ENCODE measurements around the gene KBTBD8.

Gene KBTBD8

DNA sequence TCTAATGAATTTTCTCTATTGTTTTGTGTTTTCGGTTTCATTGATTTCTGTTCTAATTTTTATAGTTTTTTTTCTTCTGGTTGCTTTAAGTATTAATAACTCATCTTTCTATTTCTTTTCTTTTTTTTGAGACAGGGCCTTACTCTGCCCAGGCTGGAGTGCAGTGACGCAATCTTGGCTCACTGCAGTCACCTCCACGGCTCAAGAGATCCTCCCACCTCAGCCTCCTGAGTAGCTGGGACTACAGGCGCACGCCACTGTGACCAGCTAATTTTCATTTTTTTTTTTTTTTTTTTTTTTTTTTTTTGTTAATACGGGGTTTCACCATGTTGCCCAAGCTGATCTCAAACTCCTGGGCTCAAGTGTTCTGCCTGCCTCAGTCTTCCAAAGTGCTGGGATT, 14.5 kb downstream of the KBTBD8 start:
- DNase-seq (ENCODE audit: low spot score): no peak
- TF ChIP-seq, protein P1, sequence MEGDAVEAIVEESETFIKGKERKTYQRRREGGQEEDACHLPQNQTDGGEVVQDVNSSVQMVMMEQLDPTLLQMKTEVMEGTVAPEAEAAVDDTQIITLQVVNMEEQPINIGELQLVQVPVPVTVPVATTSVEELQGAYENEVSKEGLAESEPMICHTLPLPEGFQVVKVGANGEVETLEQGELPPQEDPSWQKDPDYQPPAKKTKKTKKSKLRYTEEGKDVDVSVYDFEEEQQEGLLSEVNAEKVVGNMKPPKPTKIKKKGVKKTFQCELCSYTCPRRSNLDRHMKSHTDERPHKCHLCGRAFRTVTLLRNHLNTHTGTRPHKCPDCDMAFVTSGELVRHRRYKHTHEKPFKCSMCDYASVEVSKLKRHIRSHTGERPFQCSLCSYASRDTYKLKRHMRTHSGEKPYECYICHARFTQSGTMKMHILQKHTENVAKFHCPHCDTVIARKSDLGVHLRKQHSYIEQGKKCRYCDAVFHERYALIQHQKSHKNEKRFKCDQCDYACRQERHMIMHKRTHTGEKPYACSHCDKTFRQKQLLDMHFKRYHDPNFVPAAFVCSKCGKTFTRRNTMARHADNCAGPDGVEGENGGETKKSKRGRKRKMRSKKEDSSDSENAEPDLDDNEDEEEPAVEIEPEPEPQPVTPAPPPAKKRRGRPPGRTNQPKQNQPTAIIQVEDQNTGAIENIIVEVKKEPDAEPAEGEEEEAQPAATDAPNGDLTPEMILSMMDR (IDR thresholded peaks at IDR 0.05; ENCODE audit: borderline replicate concordance, control extremely low read depth, extremely low read depth, insufficient read depth, missing control alignments): no peak
- in situ Hi-C loops (cut with MboI; ENCODE audit: low sequenced_read_pairs, unreplicated experiment): no loop called here

DNA sequence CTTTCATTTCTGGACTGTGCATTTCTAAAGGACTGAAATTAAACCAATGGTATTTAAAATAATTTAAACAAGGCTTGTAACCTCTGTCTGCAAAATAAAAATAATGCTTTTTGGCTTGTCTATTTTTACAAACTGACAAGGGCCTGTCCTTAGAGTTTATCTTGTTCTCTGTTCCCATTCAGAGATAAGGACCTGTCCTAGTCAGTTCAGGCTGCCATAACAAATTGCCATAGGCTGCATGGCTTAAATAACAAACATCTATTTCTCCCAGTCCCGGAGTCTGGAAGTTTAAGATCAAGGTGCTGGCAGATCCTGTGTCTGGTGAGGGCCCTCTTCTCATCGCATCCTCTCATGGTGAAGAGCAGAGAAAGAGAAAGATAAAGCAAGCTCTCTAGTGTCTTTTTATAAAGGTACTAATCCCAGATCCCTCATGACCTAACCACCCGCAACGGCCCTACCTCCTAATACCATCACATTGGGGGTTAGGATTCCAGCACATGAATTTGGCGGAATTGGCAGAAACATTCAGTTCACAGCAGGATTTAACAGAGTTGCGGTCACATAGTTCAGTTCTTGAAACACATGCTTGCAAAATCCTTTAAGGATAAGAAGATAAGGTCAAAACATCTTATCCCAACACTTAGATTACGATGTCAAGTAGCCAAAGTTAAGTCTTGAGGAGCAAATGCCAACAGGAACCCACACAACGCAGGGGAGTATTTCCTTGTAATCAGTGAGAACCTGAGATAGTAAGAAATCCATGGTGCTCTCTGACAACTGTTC, 17.8 kb downstream of the KBTBD8 start:
- TF ChIP-seq, protein P1 (IDR thresholded peaks at IDR 0.05; ENCODE audit: borderline replicate concordance, control extremely low read depth, extremely low read depth, insufficient read depth, missing control alignments): no peak
- no peak for DNase-seq (ENCODE audit: low spot score)
- in situ Hi-C loops (cut with MboI; ENCODE audit: low sequenced_read_pairs, unreplicated experiment): no loop called here

DNA sequence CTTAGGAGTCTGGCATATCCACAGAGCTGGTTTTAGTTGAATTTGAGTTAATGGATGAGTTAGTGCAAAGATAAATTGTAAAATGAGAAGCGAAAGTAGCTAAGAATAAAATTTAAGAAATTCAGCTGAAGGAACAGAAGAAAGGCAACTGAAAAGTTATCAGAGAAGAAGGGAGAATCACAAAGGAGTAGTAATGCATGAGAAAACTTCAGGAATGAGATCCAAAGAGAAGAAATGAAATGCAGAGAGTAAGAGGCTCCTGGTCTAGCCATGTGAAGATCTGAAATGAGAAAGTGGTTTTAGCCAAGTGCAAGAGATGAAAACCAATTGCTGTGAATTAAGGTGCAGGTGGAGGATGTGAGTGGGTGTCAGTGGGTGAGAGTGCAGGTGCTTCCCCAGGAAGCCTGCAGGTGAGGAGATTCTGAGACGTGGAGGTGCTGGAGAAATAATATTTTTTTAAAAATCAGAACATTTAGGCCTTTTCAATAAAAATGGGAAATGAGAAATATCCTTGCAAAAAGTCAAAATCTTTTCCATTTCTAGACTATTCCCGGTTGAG, 18.5 kb downstream of the KBTBD8 start:
- in situ Hi-C loops (cut with MboI; ENCODE audit: low sequenced_read_pairs, unreplicated experiment): no loop called here
- no peak for DNase-seq (ENCODE audit: low spot score)
- TF ChIP-seq, protein P1 (IDR thresholded peaks at IDR 0.05; ENCODE audit: borderline replicate concordance, control extremely low read depth, extremely low read depth, insufficient read depth, missing control alignments): no peak

DNA sequence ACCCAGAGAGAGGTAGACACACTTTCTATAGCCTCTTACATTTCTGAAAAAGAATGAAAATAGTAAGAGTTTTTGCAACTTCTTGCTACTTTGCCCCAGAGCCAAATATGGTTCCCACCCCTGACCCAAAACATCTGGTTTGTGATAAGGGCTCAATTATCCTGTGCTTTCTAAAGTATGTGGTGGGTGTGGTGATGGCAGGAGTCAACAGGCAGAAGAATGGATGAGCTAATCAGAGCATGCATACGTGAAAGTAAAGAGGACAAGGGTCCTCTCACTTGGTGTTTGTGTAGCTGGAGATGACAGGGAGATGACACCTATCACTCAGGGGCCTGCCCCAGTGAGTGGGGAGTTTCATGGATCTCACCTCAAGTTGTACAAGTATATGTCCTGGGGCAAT, 19.1 kb downstream of the KBTBD8 start:
- in situ Hi-C loops (cut with MboI; ENCODE audit: low sequenced_read_pairs, unreplicated experiment): no loop called here
- DNase-seq (ENCODE audit: low spot score): no peak

DNA sequence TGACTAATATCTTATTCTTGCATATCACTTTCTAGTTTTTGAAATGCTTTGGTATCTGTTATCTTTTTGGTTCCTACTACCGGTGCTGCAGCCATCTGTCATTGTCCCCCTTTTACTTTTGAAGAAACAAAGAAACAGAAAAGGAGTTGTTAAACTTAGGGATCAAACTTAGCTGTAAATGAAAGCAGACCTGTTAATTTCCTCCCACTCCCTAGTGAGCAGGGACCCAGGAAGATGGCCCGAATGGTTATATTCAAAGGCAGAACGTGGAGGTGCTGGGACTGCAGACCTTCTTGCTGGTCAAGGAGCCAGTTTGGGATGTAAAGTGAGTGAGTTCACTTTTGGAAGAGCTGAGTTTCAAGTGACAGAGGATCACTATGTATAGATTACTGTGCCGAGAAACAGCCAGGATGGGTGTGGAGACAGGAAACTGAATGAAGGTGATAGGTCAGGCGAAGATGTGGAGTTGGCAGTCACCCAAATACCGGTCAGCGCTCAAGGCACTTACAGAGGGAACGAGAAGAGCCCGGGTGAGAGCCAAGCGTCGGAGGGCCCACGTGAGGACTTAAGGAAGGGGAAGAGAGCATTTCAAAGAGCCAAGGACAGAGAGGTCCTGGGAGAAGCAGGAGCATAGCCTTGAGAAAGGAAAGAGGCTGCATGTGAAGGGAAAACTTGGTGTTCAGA, 20.1 kb downstream of the KBTBD8 start:
- in situ Hi-C loops (cut with MboI; ENCODE audit: low sequenced_read_pairs, unreplicated experiment): no loop called here
- TF ChIP-seq, protein P1 (IDR thresholded peaks at IDR 0.05; ENCODE audit: borderline replicate concordance, control extremely low read depth, extremely low read depth, insufficient read depth, missing control alignments): no peak
- no peak for DNase-seq (ENCODE audit: low spot score)

More for the DNA sequence above, 19.1 kb downstream of the KBTBD8 start:
- TF ChIP-seq, protein P1 (IDR thresholded peaks at IDR 0.05; ENCODE audit: borderline replicate concordance, control extremely low read depth, extremely low read depth, insufficient read depth, missing control alignments): no peak

DNA sequence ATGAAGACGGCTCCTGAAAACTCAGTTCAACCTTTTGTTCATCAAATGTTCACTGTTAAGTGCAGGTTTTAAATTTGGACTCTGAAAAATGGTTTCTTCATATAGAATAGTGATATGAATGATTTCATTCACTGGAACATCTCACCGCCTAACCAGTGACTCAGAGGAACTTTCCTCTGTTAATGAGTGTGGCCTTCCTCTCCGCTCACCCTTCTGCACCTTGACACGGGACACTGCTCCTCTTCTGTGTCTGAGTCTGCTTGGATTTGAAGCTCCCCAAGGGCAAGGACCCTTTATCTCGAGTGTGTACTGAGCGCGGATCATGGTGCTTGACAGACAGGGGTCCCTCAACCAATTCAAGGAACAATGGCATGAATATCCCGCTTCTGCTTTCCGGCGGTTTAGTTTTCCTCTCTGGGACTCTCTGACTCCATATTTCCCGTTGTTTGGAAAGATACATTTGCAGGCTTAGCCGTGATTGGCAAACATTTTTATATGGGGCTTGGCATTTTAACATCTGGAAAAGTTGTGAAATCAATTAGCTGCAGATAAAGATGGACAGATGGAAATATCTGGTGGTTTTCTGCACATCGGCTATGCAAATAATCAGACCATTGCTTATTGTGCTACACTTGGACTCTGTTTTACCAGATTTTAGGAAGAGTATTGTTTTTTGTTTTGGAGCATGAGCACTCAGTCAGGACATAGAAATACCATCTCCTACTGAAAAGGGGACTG, 20.9 kb downstream of the KBTBD8 start:
- no peak for DNase-seq (ENCODE audit: low spot score)
- in situ Hi-C loops (cut with MboI; ENCODE audit: low sequenced_read_pairs, unreplicated experiment): no loop called here
- TF ChIP-seq, protein P1 (IDR thresholded peaks at IDR 0.05; ENCODE audit: borderline replicate concordance, control extremely low read depth, extremely low read depth, insufficient read depth, missing control alignments): no peak

Data from GM13976 (cell line).